Measurements from ENCODE around the gene SLC22A2.

The SLC22A2 gene

GRCh38 chr6:160273196-160273595 is 14.6 kb upstream of the SLC22A2 start:
- no peak for DNase-seq

GRCh38 chr6:160272707-160273106 is 14.1 kb upstream of the SLC22A2 start:
- no peak for DNase-seq

- no peak for DNase-seq
These were observed 11.7 kb upstream of the SLC22A2 start for GRCh38 chr6:160270347-160270746.

- no peak for DNase-seq
These were observed 11.2 kb upstream of the SLC22A2 start for GRCh38 chr6:160269771-160270170.

- no peak for DNase-seq
These were observed 10.5 kb upstream of the SLC22A2 start for GRCh38 chr6:160269023-160269521.

GRCh38 chr6:160267102-160267501 is 8.5 kb upstream of the SLC22A2 start:
- no peak for DNase-seq

- DNase-seq: no peak
These were observed 7.4 kb upstream of the SLC22A2 start for GRCh38 chr6:160265869-160266476.

GRCh38 chr6:160264061-160264612 is 5.5 kb upstream of the SLC22A2 start:
- no peak for DNase-seq

GRCh38 chr6:160263196-160263939 is 4.7 kb upstream of the SLC22A2 start:
- DNase-seq: no peak

- DNase-seq: no peak
These were observed 3.5 kb upstream of the SLC22A2 start for GRCh38 chr6:160261991-160262680.

- no peak for DNase-seq
These were observed 2.3 kb upstream of the SLC22A2 start for GRCh38 chr6:160260803-160261450.

- DNase-seq: no peak
These were observed 1.7 kb upstream of the SLC22A2 start for GRCh38 chr6:160260367-160260766.

GRCh38 chr6:160259598-160259997 is 977 bp upstream of the SLC22A2 start:
- no peak for DNase-seq

GRCh38 chr6:160259143-160259425 is 463 bp upstream of the SLC22A2 start:
- DNase-seq: no peak

- DNase-seq: no peak
These were observed 2.2 kb downstream of the SLC22A2 start for GRCh38 chr6:160256445-160256844.

GRCh38 chr6:160254467-160255312 is 3.9 kb downstream of the SLC22A2 start:
- DNase-seq: no peak

GRCh38 chr6:160253714-160254113 is 4.9 kb downstream of the SLC22A2 start:
- DNase-seq: no peak

- DNase-seq: no peak
These were observed 5.3 kb downstream of the SLC22A2 start for GRCh38 chr6:160253292-160253691.

GRCh38 chr6:160252073-160252813 is 6.4 kb downstream of the SLC22A2 start:
- no peak for DNase-seq

- no peak for DNase-seq
These were observed 8.9 kb downstream of the SLC22A2 start for GRCh38 chr6:160249671-160250070.

- DNase-seq: no peak
These were observed 10.1 kb downstream of the SLC22A2 start for GRCh38 chr6:160248538-160248937.
